Medulla oblongata (tissue), 1 donor: Measurements from ENCODE around the gene LITAF.
"Not testable (repeated sequence)": the region's sequence is repeated elsewhere in the genome, so short reads cannot be mapped to it uniquely, and the experiment has no call there.

Experiments used
- DNase-seq: peaks from one replicate; pipeline ENCODE4 v3.0.0-alpha.2; 2015; ENCODE audit errors: extremely low spot score

Gene LITAF

GRCh38 chr16:11620243-11621003 is 33.7 kb upstream of the LITAF start:
- DNase-seq, result no peak

GRCh38 chr16:11619327-11619851 is 32.7 kb upstream of the LITAF start:
- DNase-seq, result no peak

GRCh38 chr16:11618107-11618717 is 31.5 kb upstream of the LITAF start:
- no peak for DNase-seq

GRCh38 chr16:11615748-11616447 is 29.2 kb upstream of the LITAF start:
- no peak for DNase-seq

GRCh38 chr16:11614587-11615175 is 28.0 kb upstream of the LITAF start:
- DNase-seq, result no peak

GRCh38 chr16:11613381-11614303 is 26.9 kb upstream of the LITAF start:
- DNase-seq, result peak; percentile 74

GRCh38 chr16:11612665-11613025 is 25.9 kb upstream of the LITAF start:
- DNase-seq, result no peak

GRCh38 chr16:11611871-11612664 is 25.3 kb upstream of the LITAF start:
- peak; percentile 71 for DNase-seq

- no peak for DNase-seq
Measured at GRCh38 chr16:11610580-11610979, 23.9 kb upstream of the LITAF start.

GRCh38 chr16:11610121-11610505 is 23.4 kb upstream of the LITAF start:
- no peak for DNase-seq

- no peak for DNase-seq
Measured at GRCh38 chr16:11609474-11610120, 22.9 kb upstream of the LITAF start.

GRCh38 chr16:11605891-11606290 is 19.2 kb upstream of the LITAF start:
- DNase-seq, result no peak

- DNase-seq, result no peak
Measured at GRCh38 chr16:11605564-11605886, 18.8 kb upstream of the LITAF start.

- no peak for DNase-seq
Measured at GRCh38 chr16:11604783-11605563, 18.3 kb upstream of the LITAF start.

GRCh38 chr16:11604296-11604695 is 17.6 kb upstream of the LITAF start:
- not testable (repeated sequence) for DNase-seq

GRCh38 chr16:11603331-11603750 is 16.6 kb upstream of the LITAF start:
- DNase-seq, result no peak

GRCh38 chr16:11602321-11602720 is 15.6 kb upstream of the LITAF start:
- DNase-seq, result no peak

GRCh38 chr16:11601911-11602310 is 15.2 kb upstream of the LITAF start:
- DNase-seq, result no peak

GRCh38 chr16:11601425-11601824 is 14.7 kb upstream of the LITAF start:
- no peak for DNase-seq
